ENCODE data around the gene CACNA1F.

Gene CACNA1F

DNA sequence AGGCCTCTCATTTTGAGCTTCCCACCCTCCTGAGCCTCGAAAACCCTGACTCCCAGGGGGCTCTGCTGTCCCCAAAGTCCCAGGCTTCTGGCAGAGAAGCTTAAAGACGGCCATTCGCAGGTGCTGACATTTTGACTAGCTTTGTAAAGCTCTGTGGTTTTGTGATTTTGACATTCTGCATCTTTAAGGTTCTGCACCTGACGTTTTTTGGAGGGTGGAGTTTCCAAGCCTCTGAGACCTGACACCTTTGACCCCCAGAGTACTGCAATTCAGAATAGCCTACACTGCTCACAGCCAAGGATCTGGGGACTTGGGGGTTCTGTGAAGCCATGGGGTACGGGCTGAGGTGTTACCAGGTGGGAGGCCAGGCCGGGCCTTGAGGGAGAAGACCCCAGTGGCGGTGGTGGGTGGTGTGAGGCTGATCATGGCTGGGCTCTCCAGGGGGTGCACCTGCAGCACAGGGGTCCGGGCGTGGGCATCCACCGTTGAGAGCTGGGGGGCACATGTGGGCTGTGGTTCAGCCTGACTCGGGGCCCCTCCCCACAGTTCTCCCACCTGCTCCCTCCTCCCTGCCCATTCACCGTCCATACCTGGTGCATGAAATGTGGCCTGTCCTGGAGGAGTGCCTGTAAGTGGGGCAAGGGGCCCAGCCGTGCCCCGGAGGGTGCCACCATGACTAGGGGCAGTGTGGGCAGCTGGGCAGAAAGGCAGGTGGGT lies 24.1 kb upstream of the CACNA1F start:
- DNase-seq = no peak

DNA sequence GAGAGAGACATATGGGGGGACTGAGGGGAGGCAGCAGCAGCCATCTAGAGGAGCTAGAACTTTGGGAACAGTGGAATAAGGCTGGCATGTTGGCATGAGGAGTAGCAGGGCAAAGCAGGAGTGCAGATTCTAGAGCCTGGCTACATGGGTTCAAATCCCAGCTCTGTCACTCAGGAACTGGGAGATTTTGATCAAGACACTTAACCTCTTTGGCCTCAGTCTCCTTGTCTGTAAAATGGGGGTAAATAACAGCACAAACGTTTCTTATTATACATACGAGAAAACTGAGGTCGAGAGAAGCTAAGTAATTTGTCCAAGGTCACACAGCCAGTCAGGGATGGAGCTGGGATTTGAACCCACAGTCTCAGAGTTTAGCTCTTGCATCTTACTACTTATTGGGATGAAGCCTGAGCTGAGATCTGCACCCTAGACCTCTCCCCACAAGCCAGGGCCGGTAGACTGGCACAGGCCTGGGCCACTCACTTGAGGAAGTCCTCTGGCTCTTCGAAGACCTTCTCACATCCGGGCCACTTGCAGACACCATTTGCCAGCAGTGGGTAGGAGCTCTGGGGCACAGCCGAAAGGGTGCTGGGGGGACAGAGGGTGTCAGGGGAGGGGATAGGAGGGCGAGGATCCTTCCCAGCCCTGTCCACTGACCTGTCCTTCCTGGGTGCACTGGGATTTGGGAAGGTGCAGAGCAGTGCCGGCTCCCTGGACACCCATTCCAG lies 23.3 kb upstream of the CACNA1F start:
- DNase-seq = no peak

DNA sequence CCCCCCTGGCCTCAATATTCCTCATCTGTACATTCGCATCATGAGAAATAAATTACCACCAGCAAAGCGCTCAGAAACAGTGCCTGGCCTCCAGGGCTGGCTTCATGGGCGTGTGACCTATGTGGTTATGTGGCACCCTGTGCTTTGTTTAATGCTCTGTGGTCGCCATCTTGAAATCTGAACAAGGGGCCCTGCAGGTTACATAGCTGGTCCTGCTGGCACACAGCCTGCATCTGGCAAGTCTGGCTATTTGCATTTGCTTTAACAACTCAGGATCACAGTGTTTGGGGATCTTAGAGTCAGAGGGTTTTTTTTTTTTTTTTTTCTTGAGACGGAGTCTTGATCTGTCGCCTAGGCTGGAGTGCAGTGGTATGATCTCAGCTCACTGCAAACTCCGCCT lies 21.5 kb upstream of the CACNA1F start:
- no peak for DNase-seq

DNA sequence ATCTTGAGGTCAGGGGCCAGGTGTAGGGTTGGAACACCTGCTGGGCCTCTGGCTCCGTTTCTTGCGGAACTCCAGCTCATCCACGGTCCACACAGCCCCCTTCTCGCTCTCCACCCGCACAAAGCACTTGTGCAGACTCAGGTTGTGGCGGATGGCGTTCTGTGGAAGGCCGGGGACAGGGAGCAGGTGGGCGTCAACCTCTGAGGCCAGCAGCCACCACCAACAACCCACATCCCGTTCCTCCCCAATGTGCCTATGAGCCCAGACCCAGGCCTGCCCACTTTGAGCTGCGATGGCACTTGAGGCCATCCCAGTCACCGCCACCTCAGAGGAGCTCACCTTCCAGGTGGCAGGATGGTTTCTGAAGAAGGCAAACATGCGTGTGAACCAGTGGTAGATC lies 18.2 kb upstream of the CACNA1F start:
- DNase-seq = no peak

DNA sequence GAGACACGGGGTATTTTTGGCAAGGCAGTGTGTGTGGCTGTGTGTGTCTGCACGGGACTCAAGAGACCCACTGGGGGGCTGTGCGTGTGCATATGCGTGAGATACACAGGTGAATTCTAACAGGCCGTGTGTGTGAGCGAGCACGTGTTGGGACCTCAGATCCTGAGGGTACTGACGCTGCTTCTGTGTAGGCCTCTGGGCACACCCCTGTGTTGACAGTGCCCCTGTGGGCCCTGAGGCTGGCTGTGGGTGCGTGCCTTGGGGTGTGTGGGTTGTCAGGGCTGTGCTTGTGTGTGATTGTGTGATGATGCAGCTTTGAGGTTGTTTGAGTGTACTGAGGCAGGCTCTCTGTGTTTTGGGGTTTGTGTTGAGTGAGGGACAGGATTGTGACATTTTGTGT lies 17.4 kb upstream of the CACNA1F start:
- no peak for DNase-seq

DNA sequence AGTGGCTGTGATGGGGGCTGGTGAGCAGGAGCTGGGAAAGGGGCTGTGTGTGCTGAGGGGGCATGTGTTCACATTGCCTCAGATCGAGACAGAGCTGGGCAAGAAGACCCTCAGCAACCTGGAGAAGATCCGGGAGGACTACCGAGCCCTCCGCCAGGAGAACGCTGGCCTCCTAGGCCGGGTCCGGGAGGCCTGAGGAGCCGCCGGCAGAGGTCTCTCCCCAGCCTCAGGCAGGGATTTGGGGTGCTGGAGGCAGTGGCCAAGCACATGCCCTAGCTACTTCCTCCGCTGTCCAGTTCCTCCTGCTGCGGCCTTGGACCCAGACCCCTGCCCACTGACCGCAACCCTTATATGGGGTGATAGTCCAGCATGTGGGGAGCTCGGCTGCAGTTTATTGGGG lies 16.9 kb upstream of the CACNA1F start:
- no peak for DNase-seq

DNA sequence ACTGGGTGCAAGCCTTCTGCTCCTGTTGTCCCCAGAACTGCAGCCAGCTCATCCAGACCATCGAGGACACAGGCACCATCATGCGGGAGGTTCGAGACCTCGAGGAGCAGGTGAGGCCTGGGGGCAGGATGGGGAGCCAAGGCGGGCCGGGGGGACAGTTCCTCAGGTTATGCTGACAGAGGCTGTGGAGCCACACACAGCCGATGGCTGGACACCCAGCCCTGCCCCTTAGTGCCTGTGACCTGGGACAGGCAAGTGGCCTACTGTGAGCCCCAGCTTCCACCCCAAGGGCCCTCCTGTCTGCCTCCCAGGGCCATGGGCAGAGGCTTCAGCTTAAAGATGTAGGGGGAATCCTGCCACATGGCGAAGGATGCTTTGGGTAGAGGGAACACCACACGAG lies 16.5 kb upstream of the CACNA1F start:
- DNase-seq = no peak

DNA sequence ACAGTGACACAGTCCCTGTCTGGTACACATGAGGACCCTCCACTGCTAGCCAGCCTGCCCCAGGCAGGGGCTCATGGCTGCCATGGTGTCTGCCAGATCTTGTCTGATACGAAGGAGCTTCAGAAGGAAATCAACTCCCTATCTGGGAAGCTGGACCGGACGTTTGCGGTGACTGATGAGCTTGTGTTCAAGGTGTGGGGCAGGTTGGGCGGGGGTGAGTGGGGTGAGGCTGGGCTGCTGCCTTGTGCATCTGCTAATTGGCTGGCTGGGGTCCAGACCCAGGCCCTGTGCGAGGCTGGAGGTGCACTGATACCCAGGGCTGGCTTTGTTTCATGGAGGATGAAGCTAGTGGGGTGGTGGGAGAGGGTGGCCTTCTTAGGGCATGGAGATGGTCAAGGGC lies 15.9 kb upstream of the CACNA1F start:
- DNase-seq = no peak

DNA sequence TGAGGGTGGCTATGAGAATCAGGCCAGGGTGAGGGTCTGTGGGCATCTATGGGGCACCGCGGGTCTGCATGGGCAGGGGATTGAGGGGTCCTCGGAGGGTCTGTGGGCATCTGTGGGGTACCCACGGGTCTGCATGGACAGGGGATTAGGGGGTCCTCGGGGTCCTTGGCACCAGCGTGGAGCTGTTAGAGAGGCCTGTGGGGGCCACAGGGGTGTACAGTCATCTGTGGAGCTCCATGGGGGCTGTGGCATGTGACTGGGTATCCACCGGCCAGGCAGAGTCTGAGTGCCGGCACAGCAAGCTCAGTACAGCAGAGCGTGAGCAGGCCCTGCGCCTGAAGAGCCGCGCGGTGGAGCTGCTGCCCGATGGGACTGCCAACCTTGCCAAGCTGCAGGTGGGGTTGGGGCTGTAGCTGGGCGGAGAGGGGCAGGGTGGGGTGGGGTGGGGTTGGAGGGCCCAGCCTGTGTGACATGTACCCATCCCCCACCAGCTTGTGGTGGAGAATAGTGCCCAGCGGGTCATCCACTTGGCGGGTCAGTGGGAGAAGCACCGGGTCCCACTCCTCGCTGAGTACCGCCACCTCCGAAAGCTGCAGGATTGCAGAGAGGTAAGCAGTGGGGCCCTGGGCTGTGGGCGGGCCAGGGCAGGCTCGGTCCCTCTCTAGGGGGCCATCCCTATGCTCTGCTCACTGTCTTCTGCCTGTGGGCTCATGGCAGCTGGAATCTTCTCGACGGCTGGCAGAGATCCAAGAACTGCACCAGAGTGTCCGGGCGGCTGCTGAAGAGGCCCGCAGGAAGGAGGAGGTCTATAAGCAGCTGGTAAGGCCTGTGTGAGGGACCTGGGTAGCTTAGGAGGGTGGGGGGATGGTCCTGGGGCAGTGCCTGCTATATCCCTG lies 15.0 kb upstream of the CACNA1F start:
- DNase-seq = no peak

DNA sequence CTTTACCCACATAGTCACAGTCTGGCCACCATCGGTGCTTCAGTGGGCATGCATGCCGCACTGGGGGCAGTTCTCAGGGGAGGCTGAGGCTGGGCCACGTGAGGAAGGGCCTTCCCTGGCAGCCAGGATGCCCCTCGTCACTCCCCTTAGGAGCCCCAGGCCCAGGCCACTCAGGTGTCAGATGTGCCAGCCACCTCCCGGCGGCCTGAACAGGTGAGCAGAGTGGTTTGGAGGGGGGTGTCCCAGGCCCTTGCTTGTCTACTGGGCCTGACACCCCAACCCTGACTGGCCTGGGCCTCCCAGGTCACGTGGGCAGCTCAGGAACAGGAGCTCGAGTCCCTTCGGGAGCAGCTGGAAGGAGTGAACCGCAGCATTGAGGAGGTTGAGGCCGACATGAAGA lies 14.2 kb upstream of the CACNA1F start:
- DNase-seq = no peak

DNA sequence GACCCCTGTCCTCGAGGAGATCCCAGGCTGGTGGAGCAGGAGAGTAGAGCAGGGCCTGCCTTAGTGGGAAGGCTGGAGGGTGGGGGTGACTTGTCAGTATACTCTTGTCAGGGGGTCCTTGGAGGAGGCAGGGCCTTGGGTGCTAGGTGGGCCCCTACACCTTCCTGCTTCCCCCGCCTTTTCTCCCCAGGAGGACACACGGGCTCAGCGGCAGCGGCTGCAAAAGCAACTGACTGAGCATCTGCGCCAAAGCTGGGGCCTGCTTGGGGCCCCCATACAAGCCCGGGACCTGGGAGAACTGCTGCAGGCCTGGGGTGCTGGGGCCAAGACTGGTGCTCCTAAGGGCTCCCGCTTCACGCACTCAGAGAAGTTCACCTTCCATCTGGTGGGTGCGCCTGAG lies 13.4 kb upstream of the CACNA1F start:
- no peak for DNase-seq

DNA sequence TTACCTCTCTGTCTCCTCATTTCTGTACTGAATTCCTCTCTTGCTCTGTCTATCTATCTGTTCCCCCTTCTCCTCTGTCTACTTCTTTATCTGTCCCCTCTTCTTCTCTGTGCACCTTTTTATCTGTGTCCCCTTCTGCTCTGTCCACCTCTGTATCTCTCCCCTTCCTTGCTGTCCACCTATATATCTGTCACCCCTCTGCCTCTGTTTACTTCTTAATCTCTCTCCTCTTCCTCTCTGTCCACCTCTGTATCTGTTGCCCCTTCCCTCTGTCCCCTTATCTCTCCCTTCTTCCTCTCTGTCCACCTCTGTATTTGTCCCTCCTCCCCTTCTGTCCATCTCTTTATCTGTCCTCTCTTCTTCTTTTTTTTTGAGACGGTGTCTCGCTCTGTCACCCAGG lies 11.1 kb upstream of the CACNA1F start:
- no peak for DNase-seq

DNA sequence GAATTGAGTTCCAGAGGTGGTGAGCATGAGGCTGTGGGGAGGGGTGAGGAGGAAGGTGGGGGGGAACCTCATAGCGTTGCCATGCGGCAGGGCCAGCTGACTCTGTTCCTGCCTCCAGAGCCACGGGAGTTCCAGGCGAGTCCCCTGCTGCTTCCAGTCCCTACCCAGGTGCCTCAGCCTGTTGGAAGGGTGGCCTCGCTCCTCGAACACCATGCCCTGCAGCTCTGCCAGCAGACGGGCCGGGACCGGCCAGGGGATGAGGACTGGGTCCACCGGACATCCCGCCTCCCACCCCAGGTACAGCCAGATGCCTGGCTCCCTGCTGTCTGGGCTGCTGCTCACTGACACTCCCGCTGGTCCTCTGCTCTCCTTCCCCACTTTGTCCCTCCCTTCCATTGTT lies 10.0 kb upstream of the CACNA1F start:
- DNase-seq = no peak

DNA sequence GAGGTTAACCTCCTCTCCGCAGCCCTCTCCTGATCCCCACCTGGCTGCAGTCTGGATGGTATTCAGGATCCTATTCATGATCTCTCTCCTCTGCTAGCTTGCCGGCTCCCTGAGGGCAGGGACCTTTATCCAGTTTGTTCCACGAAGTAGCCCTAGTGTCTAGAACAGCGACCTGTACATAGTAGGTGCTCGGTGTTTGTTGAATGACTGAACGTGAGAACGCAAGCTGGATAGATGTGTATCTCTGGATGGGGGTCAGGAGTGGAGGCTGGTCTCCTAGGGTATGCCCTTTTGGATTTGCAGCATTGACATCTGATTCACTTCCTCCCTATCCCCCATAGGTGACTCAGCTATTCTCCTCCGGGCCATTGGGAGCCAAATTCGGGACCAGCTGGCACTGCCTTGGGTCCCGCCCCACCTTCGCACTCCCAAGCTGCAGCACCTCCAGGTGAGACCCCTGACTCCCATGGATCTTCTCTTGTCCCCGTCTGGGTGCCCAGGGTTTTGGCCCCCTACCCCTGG lies 9.5 kb upstream of the CACNA1F start:
- DNase-seq = no peak

DNA sequence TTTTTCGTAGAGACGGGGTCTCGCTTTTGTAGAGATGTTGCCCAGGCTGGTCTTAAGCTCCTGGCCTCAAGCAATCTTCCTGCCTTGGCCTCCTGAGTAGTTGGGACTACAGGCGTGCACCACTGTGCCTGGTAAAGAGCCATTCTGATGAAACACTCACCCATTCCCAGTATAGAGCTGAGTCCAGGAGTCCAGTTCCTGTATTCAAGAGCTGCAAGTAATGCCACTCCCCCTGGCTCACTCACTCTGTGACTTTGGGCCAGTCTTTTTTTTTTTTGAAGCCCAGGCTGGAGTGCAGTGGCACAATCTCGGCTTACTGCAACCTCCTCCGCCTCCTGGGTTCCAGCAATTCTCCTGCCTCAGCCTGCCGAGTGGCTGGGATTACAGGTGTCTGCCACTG lies 5.6 kb upstream of the CACNA1F start:
- no peak for DNase-seq

DNA sequence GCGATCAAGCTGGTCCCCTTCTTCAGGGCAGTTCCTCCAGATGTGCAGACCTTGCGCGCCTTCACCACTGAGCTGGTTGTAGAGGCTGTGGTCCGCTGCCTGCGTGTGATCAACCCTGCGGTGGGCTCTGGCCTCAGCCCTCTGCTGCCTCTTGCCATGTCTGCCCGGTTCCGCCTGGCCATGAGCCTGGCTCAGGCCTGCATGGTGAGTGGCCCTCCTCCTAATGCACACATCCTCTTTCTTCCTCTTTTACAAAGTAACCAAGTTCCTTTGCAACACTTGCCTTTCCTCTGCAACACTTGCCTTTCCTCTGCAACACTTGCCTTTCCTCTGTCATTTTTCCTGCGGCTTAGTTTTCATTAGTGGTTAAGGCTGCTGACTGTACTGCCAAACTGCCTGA lies 3.9 kb upstream of the CACNA1F start:
- no peak for DNase-seq

DNA sequence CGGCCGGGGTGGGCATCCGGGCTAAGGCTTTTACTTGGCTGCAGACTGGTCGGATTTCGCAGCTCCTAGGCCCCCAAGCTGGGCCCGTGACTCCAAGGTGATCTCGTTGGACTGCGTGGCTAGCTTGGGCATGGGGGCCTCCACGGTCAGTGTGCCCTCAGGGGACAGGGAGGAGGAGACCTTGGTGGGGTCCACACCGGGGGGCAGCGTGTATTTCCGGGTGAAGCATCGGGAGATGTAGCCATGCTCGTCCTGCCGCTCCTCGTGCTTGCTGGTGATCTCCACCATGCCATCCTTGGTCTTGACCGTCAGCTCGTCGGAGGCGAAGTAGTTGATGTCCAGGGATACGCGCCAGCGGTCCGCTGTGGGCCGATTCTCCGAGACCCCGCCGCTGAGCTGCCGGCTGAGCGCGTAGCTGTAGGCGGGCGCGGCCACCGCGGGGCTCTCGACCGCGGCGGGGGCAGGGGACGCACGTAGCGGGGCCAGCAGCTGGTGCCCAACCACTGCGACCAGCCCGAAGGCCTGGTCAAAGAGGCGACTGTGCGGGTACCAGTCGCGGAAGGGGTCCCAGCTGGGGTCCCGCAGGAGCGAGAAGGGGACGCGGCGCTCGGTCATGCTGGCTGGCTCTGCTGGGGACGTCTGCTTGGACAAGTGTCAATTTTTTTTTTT lies 881 bp upstream of the CACNA1F start:
- DNase-seq = no peak

DNA sequence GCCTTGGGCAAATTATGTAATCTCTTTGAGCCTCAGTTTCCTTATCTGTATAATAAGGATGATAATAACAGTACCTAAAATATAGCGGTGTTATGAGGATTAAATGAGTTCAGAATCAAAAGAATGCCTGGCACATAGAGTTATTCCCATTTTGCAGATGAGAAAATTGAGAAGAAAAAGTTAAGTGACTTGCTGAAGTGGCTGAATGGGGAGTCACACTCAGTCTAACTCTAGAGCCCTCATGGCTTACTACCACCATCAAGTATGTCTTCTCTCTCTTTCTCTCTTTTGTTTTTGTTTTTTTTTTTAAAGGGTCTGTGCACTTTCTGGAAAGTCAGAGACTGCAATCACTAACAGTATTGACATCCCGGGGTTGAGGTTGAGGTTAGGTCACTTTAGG lies 615 bp downstream of the CACNA1F start:
- no peak for DNase-seq

DNA sequence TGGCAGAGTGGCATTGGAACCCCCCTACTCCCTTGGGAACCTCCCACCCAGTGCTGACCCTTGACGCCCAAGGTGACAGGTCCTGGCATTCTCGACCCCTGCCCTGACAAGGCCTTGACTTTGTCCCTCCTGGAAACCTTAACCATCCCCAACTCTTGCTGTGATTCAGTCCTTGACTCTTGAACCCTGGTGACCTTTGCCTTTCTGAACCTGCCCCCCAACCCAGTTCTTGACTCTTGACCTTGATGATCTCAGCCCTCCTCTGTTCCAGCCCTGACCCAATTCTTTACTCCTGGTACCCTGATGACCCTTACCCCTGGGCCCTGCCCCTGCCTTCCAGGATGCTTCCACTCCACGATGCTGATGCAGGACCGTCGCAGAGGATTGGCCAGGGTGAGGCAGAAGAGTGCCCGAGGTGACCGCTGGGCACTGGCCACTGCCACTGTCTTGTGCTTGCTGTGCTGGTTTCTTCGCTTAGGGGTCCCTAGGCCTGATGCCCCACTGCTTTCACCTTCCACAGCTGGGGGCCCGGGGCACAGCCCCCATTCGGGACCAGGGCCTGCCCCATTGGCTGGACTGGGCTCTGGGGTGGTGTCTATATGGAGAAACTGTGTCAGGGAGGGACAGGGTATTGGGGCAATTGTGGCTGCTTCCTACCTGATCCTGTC lies 1.7 kb downstream of the CACNA1F start:
- DNase-seq = no peak

DNA sequence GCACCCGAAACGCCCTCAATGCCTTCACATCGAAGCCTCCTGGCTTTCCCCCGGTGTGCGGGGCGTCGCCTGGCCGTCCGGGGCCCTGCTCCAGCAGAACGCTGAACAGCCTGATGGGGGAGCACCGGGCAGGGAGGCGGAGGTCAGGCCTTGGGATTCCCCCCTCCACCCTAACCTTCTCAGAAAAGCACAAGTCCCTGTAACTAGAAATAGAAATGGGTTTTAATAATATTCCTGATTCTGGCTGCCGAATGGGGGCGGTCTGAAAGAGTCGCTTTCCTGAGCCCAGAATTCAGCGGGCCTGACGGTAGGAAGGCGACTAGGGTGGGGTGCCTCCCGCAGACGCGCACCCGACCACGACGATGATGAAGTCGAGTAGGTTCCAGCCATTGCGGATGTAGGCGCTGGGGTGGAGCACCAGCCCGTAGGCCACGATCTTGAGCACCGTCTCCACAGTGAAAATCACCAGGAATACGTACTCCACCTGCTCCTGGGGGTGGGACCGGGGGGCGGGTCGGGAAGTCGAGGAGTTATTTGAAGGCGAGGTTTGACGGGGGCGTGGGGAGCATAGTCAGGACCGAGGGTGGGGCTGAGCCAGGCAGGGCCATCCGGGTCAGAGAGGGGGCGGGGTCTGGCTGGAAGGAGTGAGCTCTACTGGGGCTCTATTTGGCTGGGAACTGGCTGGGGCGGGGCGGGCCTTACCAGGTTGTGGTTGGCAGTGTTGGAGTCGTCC lies 2.5 kb downstream of the CACNA1F start:
- no peak for DNase-seq

DNA sequence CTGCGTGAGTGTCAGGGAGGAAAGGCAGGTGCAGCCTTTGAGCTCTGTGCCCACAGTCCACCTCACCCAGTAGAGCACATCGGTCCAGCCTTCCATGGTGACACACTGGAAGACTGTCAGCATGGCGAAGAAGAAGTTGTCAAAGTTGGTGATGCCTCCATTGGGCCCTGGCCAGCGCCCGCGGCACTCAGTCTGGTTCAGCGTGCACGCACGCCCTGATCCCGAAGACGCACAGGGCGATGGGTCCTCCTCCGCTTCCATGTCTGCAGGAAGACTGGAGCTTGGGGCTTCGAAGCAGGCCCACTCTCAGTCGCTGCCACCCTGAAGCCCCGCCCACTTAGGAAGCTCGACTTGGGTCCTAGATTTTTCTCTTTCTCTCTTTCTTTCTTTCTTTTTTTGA lies 5.0 kb downstream of the CACNA1F start:
- DNase-seq = no peak

DNA sequence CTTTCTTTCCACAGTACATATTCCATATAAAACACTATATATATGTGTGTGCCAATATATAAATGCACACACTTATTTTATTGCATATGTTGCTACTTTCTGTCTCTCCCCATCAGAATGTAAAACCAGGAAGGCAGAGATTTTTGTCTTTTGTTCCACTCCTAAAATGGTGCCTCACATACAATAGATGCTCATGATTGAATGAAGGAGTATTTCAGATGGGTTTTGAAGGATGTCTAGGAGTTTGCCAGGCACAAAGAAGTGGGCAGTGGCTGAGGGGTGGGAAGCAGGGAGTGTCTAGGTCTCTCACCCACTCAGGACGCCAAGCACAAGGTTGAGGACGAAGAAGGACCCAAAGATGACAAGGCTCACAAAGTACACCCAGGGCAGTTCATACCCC lies 5.4 kb downstream of the CACNA1F start:
- DNase-seq = no peak

Measured in NCI-H1092 (cell line).